Ureter (tissue), 1 donor: ENCODE measurements around the gene PLA2G2F. TPM values are rescaled to one million over a fixed set of nuclear protein-coding genes. Genes with fewer than 3 reads are reported as not detected.
A peak's percentile ranks its signal among the peaks of the same experiment; 100 is the strongest.

Experiments
- DNase-seq: peaks from one replicate; pipeline ENCODE4 v3.0.0-alpha.2; 2020; ENCODE audit warnings: low spot score
- total RNA-seq: library from RNA; stranded (reverse); gene quantifications from one replicate; pipeline ENCODE4 v1.2.4, GENCODE V29; 2023
- donor health status: DM: yes; HTN: yes; CAD: no.

Gene PLA2G2F
- total RNA-seq = 19.2 TPM

DNA sequence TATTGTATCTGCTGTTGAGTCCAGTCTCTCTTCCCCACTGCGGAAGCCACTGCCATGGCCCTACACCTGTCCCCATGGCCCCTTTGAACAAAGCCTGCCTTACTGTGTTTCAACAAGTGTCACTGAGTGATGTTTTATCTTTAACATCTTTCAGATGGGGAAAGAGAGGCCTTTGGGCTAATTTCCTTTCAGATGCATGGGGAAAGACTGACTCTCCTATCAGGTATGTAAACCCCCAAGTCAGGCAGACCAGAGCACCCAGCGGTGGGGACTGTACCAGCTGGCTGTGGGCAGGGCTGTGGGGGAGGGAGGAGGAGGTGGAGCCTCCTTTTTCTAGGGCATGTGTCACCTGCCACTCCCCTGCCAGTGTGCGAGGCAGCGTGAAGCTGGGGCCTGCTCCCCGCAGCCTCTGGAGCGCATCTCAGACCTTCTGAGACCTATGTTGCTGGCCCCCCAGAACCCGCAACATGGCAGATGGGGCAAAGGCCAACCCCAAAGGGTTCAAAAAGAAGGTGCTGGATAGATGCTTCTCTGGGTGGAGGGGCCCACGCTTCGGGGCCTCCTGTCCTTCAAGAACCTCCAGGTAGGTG lies at the start of gene PLA2G2F:
Gene PLA2G2F (plus strand): TSS at position 363 of the 590 bp plus-strand sequence. CDS start 105 bp downstream, at position 468.
- DNase-seq = peak; percentile 77

DNA sequence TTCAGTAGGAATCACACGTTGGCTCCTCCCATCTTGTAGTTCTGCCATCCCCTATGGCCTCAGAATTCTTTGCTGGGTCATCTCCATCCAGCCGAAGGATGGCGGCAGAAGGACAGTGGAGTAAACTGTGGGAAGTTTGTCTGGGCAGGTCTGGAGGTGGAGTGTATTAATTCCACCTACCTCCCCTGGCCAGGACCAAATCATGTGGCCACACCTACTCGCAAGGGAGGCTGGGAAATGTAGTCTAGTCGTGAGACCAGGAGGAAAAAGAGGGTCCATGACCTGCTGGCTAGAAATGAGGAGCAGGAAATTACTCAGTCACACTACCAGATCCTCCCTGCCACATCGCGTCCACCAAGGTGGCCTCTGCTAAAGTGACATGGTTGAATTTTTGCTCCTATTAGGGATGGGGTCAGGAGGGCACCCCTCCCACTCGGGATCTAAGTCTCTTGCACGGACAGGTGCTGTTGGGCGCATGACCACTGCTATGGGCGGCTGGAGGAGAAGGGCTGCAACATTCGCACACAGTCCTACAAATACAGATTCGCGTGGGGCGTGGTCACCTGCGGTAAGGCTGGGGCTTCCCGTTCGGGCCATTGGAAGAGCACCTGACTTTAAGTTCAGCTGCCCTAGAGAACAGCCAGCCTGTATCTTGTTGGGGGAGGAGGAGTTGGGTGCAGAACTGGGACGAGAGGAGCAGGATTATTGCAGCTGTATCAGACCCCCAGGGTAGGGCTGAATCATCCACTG lies 49.6 kb upstream of the PLA2G2F start:
- DNase-seq = no peak

DNA sequence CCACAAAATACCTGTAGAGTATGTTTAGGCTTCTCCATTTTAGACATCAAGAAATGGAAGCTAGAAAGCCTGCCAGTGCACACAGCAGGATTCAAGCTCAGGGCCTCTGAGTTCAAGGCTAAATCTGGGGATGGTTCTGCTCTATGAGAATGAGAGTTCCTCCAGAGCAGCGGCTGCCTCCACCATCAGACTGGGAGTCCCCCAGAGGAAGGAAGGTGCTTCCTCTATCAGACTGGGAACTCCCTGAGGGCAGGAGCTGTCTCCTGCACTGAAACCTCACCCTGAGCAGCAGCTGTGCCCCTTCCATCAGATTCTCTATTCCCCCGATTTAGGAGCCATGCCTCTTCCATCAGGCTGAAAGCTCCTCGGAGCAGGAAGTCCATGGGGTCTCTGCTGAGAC lies 49.0 kb upstream of the PLA2G2F start:
- DNase-seq = no peak

GRCh38 chr1:20090641-20091040 lies 48.5 kb upstream of the PLA2G2F start:
- DNase-seq = no peak

GRCh38 chr1:20093303-20093702 lies 45.8 kb upstream of the PLA2G2F start:
- DNase-seq = no peak

DNA sequence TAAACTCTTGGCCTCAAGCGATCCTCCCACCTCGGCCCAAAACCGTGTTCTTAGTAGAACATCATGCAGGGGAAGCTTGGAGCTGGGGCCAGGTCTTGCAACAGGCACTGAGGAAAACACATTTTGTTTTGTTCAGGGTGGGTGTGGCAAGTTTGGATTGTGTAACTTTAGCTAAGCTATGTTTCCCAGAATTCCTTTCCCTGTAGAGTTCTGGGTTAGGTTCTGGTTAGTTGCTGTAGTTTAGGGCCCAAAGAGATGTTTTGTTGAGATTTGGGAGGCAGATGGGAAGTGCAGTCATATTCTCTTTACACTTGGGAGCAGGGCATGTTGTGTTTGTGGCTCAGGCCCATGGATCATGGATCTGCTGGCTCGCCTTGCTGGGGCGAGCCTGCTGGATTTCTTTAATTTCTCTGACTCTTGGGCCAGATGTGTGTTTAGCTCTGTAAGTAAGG lies 45.2 kb upstream of the PLA2G2F start:
- peak; percentile 54 for DNase-seq

- no peak for DNase-seq
These were observed 43.3 kb upstream of the PLA2G2F start for GRCh38 chr1:20095564-20096434.

GRCh38 chr1:20096840-20097447 lies 42.2 kb upstream of the PLA2G2F start:
- DNase-seq = no peak

DNA sequence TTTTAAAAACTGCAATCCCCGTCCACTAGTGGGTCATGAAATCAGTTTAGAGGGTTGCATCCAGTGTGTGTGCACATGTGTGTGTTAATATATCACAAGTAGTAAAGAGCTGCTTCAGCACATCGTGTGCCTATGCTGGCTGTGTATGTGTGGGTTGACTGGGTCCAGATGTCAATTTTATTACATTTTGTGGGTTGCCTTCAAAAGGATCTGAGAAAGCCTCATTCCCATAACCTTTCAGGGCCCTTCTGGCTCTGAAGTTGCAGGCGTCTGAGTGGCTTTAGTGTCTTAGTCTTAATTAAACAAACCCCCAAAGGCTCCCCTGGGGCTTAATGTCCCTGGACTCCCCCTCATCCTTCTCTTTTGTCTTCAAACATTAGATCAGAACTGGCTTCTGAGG lies 39.6 kb upstream of the PLA2G2F start:
- no peak for DNase-seq

GRCh38 chr1:20100632-20101355 lies 38.3 kb upstream of the PLA2G2F start:
- peak; percentile 58 for DNase-seq

DNA sequence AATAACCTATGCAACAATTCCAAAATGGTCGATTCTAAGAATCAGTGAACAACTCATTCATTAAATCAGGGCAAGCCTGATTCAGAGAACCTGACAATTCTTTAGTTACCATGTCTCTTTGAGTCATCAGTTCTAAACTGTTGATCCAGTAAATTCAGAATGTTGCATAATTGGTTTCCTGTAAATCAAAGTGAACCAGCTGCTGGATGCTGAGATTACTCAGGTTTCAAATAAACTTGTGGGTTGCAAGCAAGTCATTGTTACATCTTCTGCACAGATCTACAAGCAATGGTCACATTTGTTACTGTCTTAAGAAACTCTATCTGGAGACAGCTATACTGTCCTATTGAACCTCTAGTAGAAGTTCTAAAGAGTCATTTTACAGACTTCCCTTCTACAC lies 36.2 kb upstream of the PLA2G2F start:
- DNase-seq = no peak

DNA sequence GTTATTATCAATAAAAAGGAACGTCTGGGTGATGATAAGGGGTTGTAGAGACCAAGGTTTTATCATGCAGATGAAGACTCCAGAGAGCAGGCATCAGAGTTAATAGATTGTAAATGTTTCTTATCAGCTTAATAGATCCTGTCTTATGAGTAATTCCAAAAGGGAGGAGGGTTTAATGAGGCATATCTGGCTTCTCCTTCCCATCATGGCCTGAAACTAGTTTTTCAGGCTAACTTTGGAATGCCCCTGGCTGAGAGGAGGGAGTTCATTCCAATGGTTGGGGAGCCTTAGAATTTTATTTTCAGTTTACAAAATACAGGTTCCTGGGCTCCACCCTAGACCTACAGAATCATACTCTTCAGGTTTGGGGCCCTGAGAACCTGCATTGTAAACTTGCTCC lies 33.3 kb upstream of the PLA2G2F start:
- DNase-seq = no peak

DNA sequence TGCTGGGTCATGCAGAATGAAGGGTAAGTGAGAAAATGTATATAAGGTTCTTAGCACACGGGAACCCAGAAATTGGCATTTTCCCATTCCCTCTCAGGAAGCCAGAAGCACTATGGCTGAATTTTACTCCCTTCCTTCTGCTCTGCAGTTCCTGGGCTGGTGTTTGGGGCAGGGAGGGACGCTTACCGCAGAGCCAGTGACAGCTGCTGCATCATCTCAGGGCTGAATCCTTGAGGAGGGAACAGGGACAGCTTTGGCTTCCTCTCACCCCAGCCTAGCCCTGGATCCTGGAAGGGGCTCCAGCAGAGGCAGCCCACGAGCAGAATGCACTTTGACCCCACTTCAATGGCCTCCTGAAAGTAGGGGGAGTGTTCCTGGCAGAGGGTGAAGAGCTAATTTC lies 31.8 kb upstream of the PLA2G2F start:
- DNase-seq = no peak

DNA sequence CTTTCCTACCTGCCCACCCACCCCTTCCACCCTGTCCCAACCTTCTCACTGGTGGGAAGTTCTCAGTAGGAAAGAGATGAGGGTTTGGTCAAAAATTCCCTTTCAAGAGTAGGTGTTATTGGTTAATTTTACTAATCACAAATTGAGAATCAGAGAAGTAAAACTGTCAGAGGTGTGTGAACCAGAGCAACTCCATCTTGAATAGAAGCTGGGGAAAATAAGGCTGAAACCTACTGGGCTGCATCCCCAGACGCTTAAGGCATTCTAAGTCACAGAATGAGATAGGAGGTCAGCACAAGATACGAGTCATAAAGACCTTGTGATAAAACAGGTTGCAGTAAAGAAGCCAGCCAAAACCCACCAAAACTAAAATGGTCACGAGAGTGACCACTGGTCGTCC lies 31.3 kb upstream of the PLA2G2F start:
- DNase-seq = no peak

GRCh38 chr1:20108366-20109123 lies 30.6 kb upstream of the PLA2G2F start:
- no peak for DNase-seq

- DNase-seq = no peak
These were observed 29.8 kb upstream of the PLA2G2F start for GRCh38 chr1:20109223-20109856.

- no peak for DNase-seq
These were observed 28.4 kb upstream of the PLA2G2F start for GRCh38 chr1:20110679-20111078.

DNA sequence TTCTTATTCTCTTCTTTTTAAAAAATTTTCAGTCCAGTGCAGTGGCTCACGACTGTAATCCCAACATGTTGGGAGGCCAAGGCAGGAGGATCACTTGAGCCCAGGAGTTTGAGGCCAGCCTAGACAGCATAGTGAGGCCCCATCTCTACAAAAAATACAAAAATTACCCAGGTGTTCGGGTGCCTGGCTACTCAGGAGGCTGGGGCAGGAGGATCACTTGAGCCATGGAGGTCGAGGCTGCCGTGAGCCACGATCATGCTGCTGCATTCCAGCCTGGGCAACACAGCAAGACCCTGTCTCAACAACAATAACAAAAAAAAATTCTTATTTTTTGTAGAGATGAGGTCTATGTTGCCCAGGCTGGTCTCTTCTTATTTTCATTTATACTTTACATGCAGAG lies 27.7 kb upstream of the PLA2G2F start:
- DNase-seq = no peak

- no peak for DNase-seq
These were observed 26.7 kb upstream of the PLA2G2F start for GRCh38 chr1:20112279-20113000.
